ENCODE data around the gene F13B.
A peak's percentile ranks its signal among the peaks of the same experiment; 100 is the strongest.
"Not testable (repeated sequence)": the region's sequence is repeated elsewhere in the genome, so short reads cannot be mapped to it uniquely, and the experiment has no call there.

The F13B gene

GRCh38 chr1:197042676-197043341 lies 24.3 kb downstream of the F13B start:
- peak; percentile 91 for DNase-seq

DNA sequence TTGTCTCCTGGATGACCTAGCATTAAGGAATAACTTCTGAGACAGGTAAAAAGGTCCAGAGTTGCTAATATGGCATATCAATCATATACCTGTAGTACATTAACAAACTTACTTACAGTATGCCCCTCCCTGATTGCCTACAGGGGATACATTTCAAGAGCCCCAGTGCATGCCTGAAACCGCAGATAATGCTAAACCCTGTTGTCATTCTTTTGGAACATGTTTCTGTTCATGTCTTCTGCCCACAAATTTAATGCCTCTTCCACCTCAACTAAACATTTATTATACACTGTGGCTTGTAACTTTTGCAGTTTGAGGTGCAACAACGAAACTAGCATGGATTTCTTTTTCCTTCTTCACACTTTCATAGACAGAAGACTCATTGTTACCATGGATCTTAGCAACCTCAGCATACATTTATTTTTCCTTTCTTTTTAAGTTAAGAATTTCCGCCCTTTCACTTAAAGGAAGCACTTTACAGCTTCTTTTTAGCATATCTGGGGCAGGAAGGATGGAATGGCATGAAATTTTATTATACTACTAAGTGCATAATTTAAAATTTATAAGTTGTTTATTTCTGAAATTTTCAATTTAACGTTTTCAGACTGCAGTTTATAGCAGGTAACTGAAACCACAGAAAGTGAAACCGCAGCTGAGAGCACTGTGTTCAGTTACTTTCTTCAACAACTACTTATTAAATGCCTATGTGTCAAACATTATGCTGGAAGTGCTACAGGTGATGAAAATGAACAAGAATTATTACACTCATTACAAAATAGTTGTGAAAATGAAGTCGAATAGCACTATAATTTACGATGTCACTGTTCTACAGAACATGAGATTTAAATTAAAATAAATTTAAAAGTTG lies 25.3 kb downstream of the F13B start:
- no peak for DNase-seq

GRCh38 chr1:197036861-197037260 lies 30.2 kb downstream of the F13B start:
- no peak for DNase-seq

GRCh38 chr1:197034631-197035339 lies 32.3 kb downstream of the F13B start:
- not testable (repeated sequence) for DNase-seq

- DNase-seq = no peak
Observed at GRCh38 chr1:197029749-197030148, 37.3 kb downstream of the F13B start.

DNA sequence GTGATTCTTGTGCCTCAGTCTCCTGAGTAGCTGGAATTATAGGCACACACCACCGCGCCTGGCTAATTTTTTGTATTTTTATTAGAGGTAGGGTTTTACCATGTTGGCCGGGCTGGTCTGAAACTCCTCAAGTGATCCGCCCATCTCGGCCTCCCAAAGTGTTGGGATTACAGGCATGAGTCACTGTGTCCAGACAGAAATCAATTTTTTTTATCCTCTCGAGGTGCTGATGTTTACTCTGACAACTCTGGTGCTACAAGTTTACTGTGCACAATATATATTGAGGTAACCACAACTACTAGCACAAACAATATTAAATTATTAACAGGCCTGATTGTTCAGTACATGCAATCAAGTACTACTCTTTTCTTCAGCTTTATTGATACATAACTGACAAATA lies 39.7 kb downstream of the F13B start:
- DNase-seq = no peak

DNA sequence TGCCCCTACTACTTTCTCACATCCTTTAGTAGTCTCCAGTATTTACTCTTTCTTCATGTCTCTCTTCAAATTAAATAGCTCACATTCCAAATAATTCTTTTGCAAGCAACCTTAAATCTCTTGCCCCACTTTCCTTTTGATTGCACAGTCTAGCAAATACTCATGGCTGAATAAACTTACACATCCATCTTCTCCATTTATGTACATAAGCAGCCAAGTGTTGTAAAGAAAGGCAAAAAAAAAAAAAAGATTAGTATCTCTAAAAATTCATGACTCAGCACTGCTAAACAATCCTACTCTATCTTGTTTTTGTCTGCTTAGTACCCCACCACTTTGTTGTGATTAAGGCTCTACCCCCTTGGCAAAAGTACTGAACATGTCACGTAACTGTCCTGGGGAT lies 42.6 kb downstream of the F13B start:
- DNase-seq = no peak

GRCh38 chr1:197021716-197022115 lies 45.3 kb downstream of the F13B start:
- DNase-seq = no peak

DNA sequence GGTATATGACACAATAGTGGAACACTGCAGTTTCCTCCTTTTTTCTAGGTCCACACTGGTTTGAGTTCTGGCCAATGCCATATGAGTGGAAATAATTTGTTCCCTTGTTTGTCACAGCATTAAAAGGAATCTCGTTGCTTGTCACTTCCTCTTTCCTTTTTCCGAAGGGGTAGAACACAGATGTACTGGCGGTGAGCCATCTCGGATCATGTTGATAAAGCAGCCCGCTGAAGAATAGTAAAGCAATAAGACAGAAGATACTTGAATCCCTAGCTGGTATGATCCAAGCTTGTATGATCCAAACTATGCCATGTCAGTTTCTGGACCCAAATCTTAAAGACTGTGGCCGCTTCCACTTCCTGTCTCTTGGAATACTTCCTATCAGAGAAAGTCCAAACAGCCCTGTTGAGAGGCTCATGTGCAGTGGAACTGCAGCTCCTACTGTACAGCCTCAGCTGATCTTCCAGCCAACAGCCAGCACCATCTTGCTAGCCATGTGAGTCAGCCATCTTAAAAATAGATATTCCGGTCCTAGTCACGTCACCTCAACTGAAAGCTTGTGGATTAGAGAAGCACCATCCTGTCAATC lies 49.4 kb downstream of the F13B start:
- no peak for DNase-seq

DNA sequence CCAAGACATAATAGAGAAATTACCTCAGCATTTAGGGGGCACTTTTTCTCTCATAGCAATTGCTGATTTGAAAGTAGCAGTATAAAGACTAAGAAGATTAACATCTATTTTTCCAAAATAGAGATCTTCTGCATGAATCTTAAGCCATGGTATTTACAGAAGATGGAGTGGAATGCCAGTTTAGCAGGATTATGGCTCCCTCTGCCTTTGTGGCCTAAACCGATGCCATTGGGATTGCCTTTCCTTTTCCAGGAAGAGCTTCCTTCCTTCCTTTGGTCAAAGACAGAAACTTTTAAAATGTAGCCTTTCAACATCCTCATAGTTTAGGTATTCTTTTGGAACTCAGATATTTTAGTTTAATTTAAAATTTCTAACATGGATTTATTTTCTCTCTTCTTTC lies 50.3 kb downstream of the F13B start:
- DNase-seq = no peak

DNA sequence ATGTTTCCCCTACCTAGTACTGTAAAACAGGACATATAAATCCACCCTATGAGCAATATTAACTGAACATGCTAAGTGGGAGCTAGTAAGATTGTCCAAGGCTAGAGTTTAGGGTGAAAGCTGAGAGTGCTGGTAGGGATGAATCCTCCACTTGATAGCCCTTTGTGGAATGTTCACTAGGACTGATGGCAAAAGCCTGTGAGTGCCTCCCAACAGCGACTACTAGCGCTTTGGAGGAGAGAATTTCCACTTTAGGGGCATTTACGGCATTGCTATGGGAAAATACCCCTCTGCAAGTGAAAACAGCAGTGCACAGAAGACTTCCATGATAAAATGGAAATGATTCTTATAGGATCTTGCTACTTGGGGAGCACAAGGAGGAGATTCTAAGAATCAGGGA lies 53.8 kb downstream of the F13B start:
- DNase-seq = no peak

- no peak for DNase-seq
Observed at GRCh38 chr1:197011614-197012013, 55.4 kb downstream of the F13B start.

- DNase-seq = no peak
Observed at GRCh38 chr1:197008861-197009260, 58.2 kb downstream of the F13B start.

GRCh38 chr1:197003132-197003531 lies 63.9 kb downstream of the F13B start:
- no peak for DNase-seq

DNA sequence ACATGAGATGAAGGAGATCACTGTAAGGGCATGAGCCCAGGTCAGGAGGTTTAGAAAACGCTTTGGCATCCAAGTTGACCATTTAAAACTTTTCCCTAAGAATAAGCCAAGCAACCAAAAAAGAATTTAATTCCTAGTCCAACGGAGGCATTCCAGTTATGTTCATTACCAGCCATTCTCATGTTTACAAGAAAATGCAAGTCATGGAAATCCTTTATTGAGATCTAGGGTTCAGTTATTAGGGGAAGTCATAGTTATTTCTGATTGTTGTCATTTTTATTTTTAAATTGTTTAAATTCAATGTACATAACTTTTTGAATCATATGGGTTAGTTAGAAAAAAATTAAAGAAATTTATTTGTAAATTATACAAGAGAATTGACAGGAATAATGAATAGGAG lies 65.2 kb downstream of the F13B start:
- no peak for DNase-seq

DNA sequence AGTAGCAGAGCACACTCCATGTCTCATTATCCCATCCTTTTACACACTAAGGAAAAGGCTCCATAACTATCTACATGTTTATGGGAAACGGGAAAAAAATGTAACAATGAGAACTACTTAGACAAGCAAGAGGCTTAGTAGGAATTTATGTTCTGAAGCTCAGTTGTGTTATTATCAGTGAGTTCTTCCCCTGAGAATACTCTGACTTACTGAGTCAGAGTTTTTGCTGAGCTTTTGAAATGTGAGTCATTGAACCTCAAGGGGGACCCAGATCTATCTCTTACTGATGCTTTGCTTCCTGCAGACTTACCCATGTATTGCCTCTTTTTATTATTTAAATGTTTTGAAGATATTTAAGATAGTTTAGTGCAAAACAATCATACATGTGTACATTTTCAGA lies 69.6 kb downstream of the F13B start:
- no peak for DNase-seq

- no peak for DNase-seq
Observed at GRCh38 chr1:196993916-196994315, 73.1 kb downstream of the F13B start.

DNA sequence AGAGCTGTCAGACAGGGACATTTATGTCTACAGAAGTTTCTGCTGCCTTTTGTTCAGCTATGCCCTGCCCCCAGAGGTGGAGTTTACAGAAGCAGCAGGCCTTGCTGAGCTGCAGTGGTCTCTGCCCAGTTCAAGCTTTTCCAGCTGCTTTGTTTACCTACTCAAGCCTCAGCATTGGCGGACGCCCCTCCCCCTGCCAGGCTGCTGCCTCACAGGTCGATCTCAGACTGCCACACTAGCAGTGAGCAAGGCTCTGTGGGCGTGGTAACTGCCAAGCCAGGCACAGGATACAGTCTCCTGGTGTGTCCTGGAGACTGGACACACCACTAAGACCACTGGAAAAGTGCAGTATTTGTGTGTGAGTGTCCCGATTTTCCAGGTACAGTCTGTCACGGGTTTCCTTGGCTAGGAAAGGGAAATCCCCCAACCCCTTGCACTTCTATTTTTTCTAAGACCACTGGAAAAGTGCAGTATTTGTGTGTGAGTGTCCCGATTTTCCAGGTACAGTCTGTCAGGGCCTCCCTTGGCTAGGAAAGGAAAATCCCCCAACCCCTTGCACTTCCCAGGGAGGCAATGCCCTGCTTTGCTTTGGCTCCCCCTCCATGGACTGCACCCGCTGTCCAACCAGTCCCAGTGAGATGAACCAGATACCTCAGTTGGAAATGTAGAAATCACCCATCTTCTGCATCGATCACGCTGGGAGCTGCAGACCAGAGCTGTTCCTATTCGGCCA lies 75.0 kb downstream of the F13B start:
- DNase-seq = peak; percentile 22
